CD14-positive monocyte (primary cell): ENCODE measurements around the gene NOX1. TPM values are rescaled to one million over a fixed set of nuclear protein-coding genes. Genes with fewer than 3 reads are reported as not detected.
A peak's percentile ranks its signal among the peaks of the same experiment; 100 is the strongest.
"Not testable (repeated sequence)": the region's sequence is repeated elsewhere in the genome, so short reads cannot be mapped to it uniquely, and the experiment has no call there.

ENCODE experiments used
- DNase-seq, 3 donors: peaks; one replicate each; pipeline ENCODE4 v3.0.0-alpha.2; 2011 to 2022
- H2AFZ ChIP-seq: 2 replicates; pipeline ENCODE4 v1.6.0; 2012; ENCODE audit warnings: mild to moderate bottlenecking, low read depth, low read length, inconsistent platforms; ENCODE audit not compliant: insufficient read depth, poor library complexity, severe bottlenecking
- H3K27ac ChIP-seq, 2 donors: 1 replicate in 1 of 2; 2 replicates in 1 of 2; pipeline ENCODE4 v1.5.1; 2012 to 2013; ENCODE audit warnings: low read length in 2 of 2, control low read depth in 1 of 2, inconsistent platforms in 1 of 2, low read depth in 1 of 2, mild to moderate bottlenecking in 1 of 2
- H3K27me3 ChIP-seq, 2 donors: one replicate each; pipeline versions ENCODE4 v1.6.0 to v1.6.1; 2011 to 2013; ENCODE audit warnings: low read length in 2 of 2; ENCODE audit not compliant: control insufficient read depth in 2 of 2, insufficient read depth in 2 of 2
- H3K36me3 ChIP-seq, 2 donors: replicated peaks in 1 of 2; 1 replicate in 1 of 2; 2 replicates in 1 of 2; pipeline versions ENCODE4 v1.5.1 to v1.6.1; 2012 to 2013; ENCODE audit warnings: low read length in 2 of 2, control low read depth in 1 of 2, inconsistent platforms in 1 of 2, mild to moderate bottlenecking in 1 of 2; ENCODE audit not compliant: insufficient read depth in 2 of 2, control insufficient read depth in 1 of 2
- H3K4me1 ChIP-seq, 2 donors: 1 replicate in 1 of 2; 2 replicates in 1 of 2; pipeline versions ENCODE4 v1.5.1 to v1.6.1; 2012 to 2013; ENCODE audit warnings: low read length in 2 of 2, control low read depth in 1 of 2, inconsistent platforms in 1 of 2, mild to moderate bottlenecking in 1 of 2, moderate library complexity in 1 of 2; ENCODE audit not compliant: insufficient read depth in 2 of 2, control insufficient read depth in 1 of 2
- H3K4me2 ChIP-seq: replicated peaks from 2 replicates; pipeline ENCODE3; 2012; ENCODE audit warnings: low read length, moderate library complexity, mild to moderate bottlenecking; ENCODE audit not compliant: poor library complexity, severe bottlenecking; ENCODE audit errors: extremely low read depth
- H3K4me3 ChIP-seq, 3 experiments: fragments of 200-600 bp in 1 of 3; sonication (generic) in 1 of 3; replicated peaks in 1 of 3; 1 replicate in 2 of 3; 2 replicates in 1 of 3; pipeline ENCODE4 v1.5.1; 2011 to 2013; ENCODE audit warnings: low read length in 3 of 3, mild to moderate bottlenecking in 3 of 3, control low read depth in 2 of 3, low read depth in 2 of 3, inconsistent platforms in 1 of 3, moderate library complexity in 1 of 3
- H3K79me2 ChIP-seq: 2 replicates; pipeline ENCODE4 v1.6.0; 2012; ENCODE audit warnings: mild to moderate bottlenecking, control low read depth, inconsistent platforms, low read length, moderate library complexity; ENCODE audit not compliant: insufficient read depth
- H3K9ac ChIP-seq: 2 replicates; pipeline ENCODE4 v1.6.0; 2017; ENCODE audit warnings: low read length, mild to moderate bottlenecking; ENCODE audit not compliant: insufficient read depth, poor library complexity, severe bottlenecking
- H3K9me3 ChIP-seq, 2 donors: replicated peaks in 1 of 2; 1 replicate in 1 of 2; 2 replicates in 1 of 2; pipeline versions ENCODE4 v1.5.1 to v1.6.1; 2012 to 2013; ENCODE audit warnings: low read length in 2 of 2, control low read depth in 1 of 2; ENCODE audit not compliant: control insufficient read depth in 1 of 2, insufficient read depth in 1 of 2
- H4K20me1 ChIP-seq: 2 replicates; pipeline ENCODE4 v1.6.0; 2012; ENCODE audit warnings: mild to moderate bottlenecking, low read length, control low read depth, moderate library complexity; ENCODE audit not compliant: insufficient read depth
- H3K27ac Mint-ChIP-seq, 7 donors: one replicate each; pipeline ENCODE4 v1.8.0; 2020; ENCODE audit warnings: mild to moderate bottlenecking in 7 of 7, mixed read lengths in 7 of 7, moderate library complexity in 6 of 7, inconsistent platforms in 2 of 7
- H3K27me3 Mint-ChIP-seq, 3 donors: one replicate each; pipeline ENCODE4 v1.8.0; 2021 to 2022; ENCODE audit warnings: low read depth in 3 of 3, mild to moderate bottlenecking in 3 of 3, mixed read lengths in 3 of 3, moderate library complexity in 3 of 3, inconsistent platforms in 1 of 3
- H3K36me3 Mint-ChIP-seq, 2 donors: one replicate each; pipeline ENCODE4 v1.8.0; 2020; ENCODE audit warnings: mixed read lengths in 2 of 2, inconsistent platforms in 1 of 2, mild to moderate bottlenecking in 1 of 2
- H3K4me1 Mint-ChIP-seq: one replicate; pipeline ENCODE4 v1.8.0; 2020; ENCODE audit warnings: mild to moderate bottlenecking, mixed read lengths
- H3K4me3 Mint-ChIP-seq, 2 donors: one replicate each; pipeline ENCODE4 v1.8.0; 2020; ENCODE audit warnings: mild to moderate bottlenecking in 2 of 2, mixed read lengths in 2 of 2, moderate library complexity in 1 of 2
- H3K9me3 Mint-ChIP-seq, 7 donors: one replicate each; pipeline ENCODE4 v1.8.0; 2020 to 2022; ENCODE audit warnings: mixed read lengths in 7 of 7, mild to moderate bottlenecking in 6 of 7, moderate library complexity in 6 of 7, inconsistent platforms in 2 of 7
- WGBS: methylation state at CpG from one replicate; pipeline ENCODE4 v1.1.5; 2013; ENCODE audit warnings: missing lambda C conversion rate; ENCODE audit not compliant: insufficient coverage; 5-methylcytosine and 5-hydroxymethylcytosine counted together
- intact Hi-C, 2 donors: fragments of 100-400 bp; cut with micrococcal nuclease; formaldehyde crosslinking; loops; one replicate each; pipeline versions ENCODE4 v1.15.0 to v1.15.1; 2023
- polyA plus RNA-seq, 3 donors: library from polyadenylated mRNA; depleted of rRNA in 1 of 3; unstranded in 2 of 3; stranded (reverse) in 1 of 3; fragments of 300-500 nt in 2 of 3; fragments of >200 nt in 1 of 3; fragmentation: Illumina TruSeq in 2 of 3; gene quantifications; 1 replicate in 2 of 3; 2 replicates in 1 of 3; pipeline ENCODE4 v1.2.3, GENCODE V29; 2012 to 2021
- TF ChIP-seq, protein P1 (sequence below): fragments of 200-600 bp; IDR thresholded peaks from one replicate; pipeline ENCODE4 v1.8.0; 2022; ENCODE audit warnings: antibody characterized with exemption, mild to moderate bottlenecking

Gene NOX1
- polyA plus RNA-seq, 3 donors, result not detected

DNA sequence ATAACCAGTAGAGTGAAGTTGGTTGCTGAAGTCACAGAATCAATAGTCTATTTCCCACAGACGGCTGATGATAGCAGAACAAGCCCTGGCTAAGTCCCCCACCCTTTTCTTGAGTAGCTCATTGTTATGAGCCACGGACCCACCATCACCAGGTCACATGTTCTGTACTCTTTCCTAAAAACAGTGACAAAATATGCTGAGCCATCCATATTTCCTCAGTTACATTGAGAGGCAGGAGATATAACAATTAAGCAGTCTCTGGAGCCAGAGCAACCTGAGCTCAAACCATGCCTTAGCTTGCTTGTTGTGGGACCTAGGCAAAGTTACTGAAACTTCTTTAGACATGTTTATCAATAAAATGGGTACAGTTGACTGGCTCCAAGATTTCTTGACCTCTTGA lies 56.8 kb downstream of the NOX1 start:
- Histone ChIP-seq H3K9ac (no peak overlapping the region), H3K4me1 (peaks cover 9% of the 10 kb centered on the region in 2 donors), H3K27ac (no peak overlapping the region), H2AFZ (no peak overlapping the region), H3K4me2 (no peak overlapping the region), H4K20me1 (no peaks in the 10 kb centered on the region), H3K4me3 (no peak overlapping the region), H3K9me3 (no peaks in the 10 kb centered on the region), H3K79me2 (no peaks in the 10 kb centered on the region), H3K27me3 (peaks cover 3 to 12% of the 10 kb centered on the region in 2 donors), H3K36me3 (peaks cover 4% of the 10 kb centered on the region in 2 donors)
- peaks cover 0 to 14% (median 0%) of the 10 kb centered on the region in 7 donors for H3K9me3 Mint-ChIP-seq
- TF ChIP-seq, protein P1, sequence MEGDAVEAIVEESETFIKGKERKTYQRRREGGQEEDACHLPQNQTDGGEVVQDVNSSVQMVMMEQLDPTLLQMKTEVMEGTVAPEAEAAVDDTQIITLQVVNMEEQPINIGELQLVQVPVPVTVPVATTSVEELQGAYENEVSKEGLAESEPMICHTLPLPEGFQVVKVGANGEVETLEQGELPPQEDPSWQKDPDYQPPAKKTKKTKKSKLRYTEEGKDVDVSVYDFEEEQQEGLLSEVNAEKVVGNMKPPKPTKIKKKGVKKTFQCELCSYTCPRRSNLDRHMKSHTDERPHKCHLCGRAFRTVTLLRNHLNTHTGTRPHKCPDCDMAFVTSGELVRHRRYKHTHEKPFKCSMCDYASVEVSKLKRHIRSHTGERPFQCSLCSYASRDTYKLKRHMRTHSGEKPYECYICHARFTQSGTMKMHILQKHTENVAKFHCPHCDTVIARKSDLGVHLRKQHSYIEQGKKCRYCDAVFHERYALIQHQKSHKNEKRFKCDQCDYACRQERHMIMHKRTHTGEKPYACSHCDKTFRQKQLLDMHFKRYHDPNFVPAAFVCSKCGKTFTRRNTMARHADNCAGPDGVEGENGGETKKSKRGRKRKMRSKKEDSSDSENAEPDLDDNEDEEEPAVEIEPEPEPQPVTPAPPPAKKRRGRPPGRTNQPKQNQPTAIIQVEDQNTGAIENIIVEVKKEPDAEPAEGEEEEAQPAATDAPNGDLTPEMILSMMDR, result no peak
- H3K4me3 Mint-ChIP-seq, result no peak overlapping the region
- intact Hi-C loops, result no loop called here
- peaks cover 4 to 12% (median 7%) of the 10 kb centered on the region in 3 donors for H3K27me3 Mint-ChIP-seq
- H3K36me3 Mint-ChIP-seq, result peaks cover 3% of the 10 kb centered on the region in 2 donors
- H3K4me1 Mint-ChIP-seq, result peaks cover 10% of the 10 kb centered on the region
- DNase-seq, result no peak
- no peak overlapping the region for H3K27ac Mint-ChIP-seq
- no CpG with 5 or more reads among the region's 2 CpGs for WGBS

GRCh38 chrX:100812216-100813158 lies 61.7 kb downstream of the NOX1 start:
- DNase-seq, result no peak
- WGBS, result 100% methylated on average over 3 of the region's 12 CpGs
- Histone ChIP-seq H3K27me3 (peaks cover 3 to 9% of the 10 kb centered on the region in 2 donors), H3K9ac (no peak overlapping the region), H3K4me2 (no peak overlapping the region), H3K4me3 (no peak overlapping the region), H3K4me1 (no peaks in the 10 kb centered on the region), H3K79me2 (no peaks in the 10 kb centered on the region), H3K27ac (no peak overlapping the region), H3K36me3 (no peaks in the 10 kb centered on the region), H2AFZ (no peak overlapping the region), H3K9me3 (no peaks in the 10 kb centered on the region), H4K20me1 (no peaks in the 10 kb centered on the region)
- intact Hi-C loops, result no loop called here
- Mint-ChIP-seq H3K27ac (peak overlapping the region in 1 of 7 donors; percentile 11), H3K4me1 (no peaks in the 10 kb centered on the region), H3K9me3 (peaks cover 0 to 9% (median 4%) of the 10 kb centered on the region in 7 donors), H3K36me3 (no peaks in the 10 kb centered on the region), H3K4me3 (no peak overlapping the region), H3K27me3 (peaks cover 8 to 13% (median 11%) of the 10 kb centered on the region in 3 donors)
- TF ChIP-seq, protein P1, result no peak

- H3K27ac ChIP-seq, DNase-seq, H3K4me1 ChIP-seq, H3K27ac Mint-ChIP-seq, H3K4me1 Mint-ChIP-seq, H3K36me3 Mint-ChIP-seq, H3K9me3 ChIP-seq, H2AFZ ChIP-seq, H3K9ac ChIP-seq, H3K79me2 ChIP-seq, H3K4me3 ChIP-seq, intact Hi-C loops, H3K36me3 ChIP-seq, H3K4me2 ChIP-seq, H3K27me3 ChIP-seq, H4K20me1 ChIP-seq, H3K4me3 Mint-ChIP-seq: not testable (repeated sequence)
- 100% methylated on average over 1 of the region's 7 CpGs for WGBS
- Mint-ChIP-seq H3K9me3 (peaks cover 0 to 12% (median 8%) of the 10 kb centered on the region in 7 donors), H3K27me3 (peaks cover 4 to 11% (median 10%) of the 10 kb centered on the region in 3 donors)
Observed at GRCh38 chrX:100808265-100808664, 65.9 kb downstream of the NOX1 start.
